HEK293 (cell line): Measurements from ENCODE around the gene PAXX.

Experiments
- CTCF ChIA-PET: fragments of 350-600 bp; formaldehyde crosslinking; extraction: SDS; loops from one replicate; lab custom pipeline; 2021; ENCODE audit warnings: antibody characterized with exemption; lab: Yijun Ruan, JAX
- POLR2A ChIA-PET: fragments of 300-600 bp; formaldehyde crosslinking; extraction: SDS; loops from one replicate; lab custom pipeline; 2020; ENCODE audit warnings: antibody characterized with exemption, inconsistent platforms; lab: Yijun Ruan, JAX
- H3K27ac ChIP-seq: fragments of 200-500 bp; sonication (Bioruptor generic); 2 replicates; pipeline ENCODE4 v1.5.1; 2014; ENCODE audit warnings: low read depth, low read length, control low read depth, inconsistent platforms; ENCODE audit errors: extremely low read depth
- H3K36me3 ChIP-seq, 2 experiments: fragments of 200-500 bp in 1 of 2; sonication (Bioruptor generic) in 1 of 2; 1 replicate in 1 of 2; 2 replicates in 1 of 2; pipeline ENCODE4 v1.5.1; 2014 to 2017; ENCODE audit warnings: inconsistent platforms in 2 of 2, low read length in 2 of 2; ENCODE audit not compliant: control insufficient read depth in 2 of 2, insufficient read depth in 1 of 2
- H3K4me1 ChIP-seq: fragments of 200-500 bp; sonication (Bioruptor generic); 2 replicates; pipeline ENCODE4 v1.5.1; 2014; ENCODE audit warnings: mild to moderate bottlenecking, low read length, inconsistent platforms; ENCODE audit not compliant: control insufficient read depth, insufficient read depth
- H3K4me3 ChIP-seq: 2 replicates; pipeline ENCODE4 v1.5.1; 2011; ENCODE audit warnings: low read depth, mild to moderate bottlenecking, control low read depth, low read length, moderate library complexity
- H3K9me3 ChIP-seq: fragments of 200-500 bp; sonication (Bioruptor generic); 2 replicates; pipeline ENCODE4 v1.5.1; 2014; ENCODE audit warnings: low read depth, low read length, inconsistent platforms; ENCODE audit not compliant: control insufficient read depth, insufficient read depth
- CTCF ChIP-seq: fragments of 450-650 bp; formaldehyde crosslinking; IDR thresholded peaks from 2 replicates; pipeline ENCODE4 v1.5.1; 2016; ENCODE audit warnings: missing biosample characterization, missing genetic modification characterization
- EGR2 ChIP-seq: fragments of 450-650 bp; formaldehyde crosslinking; IDR thresholded peaks from 2 replicates; pipeline ENCODE4 v1.5.1; 2016; ENCODE audit warnings: low read depth, missing biosample characterization, missing genetic modification characterization
- GLIS1 ChIP-seq: fragments of 450-650 bp; formaldehyde crosslinking; IDR thresholded peaks from 2 replicates; pipeline ENCODE4 v1.5.1; 2016; ENCODE audit warnings: missing biosample characterization, missing genetic modification characterization
- HIC1 ChIP-seq: fragments of 450-650 bp; formaldehyde crosslinking; IDR thresholded peaks from 2 replicates; pipeline ENCODE4 v1.5.1; 2016; ENCODE audit warnings: missing biosample characterization, missing genetic modification characterization
- MEIS1 ChIP-seq: sonication (generic); formaldehyde crosslinking; IDR thresholded peaks from 2 replicates; pipeline ENCODE4 v1.8.1; 2022; ENCODE audit warnings: missing genetic modification reagents, mild to moderate bottlenecking, borderline replicate concordance
- PRDM10 ChIP-seq: fragments of 450-650 bp; formaldehyde crosslinking; IDR thresholded peaks from 2 replicates; pipeline ENCODE4 v1.5.1; 2016; ENCODE audit warnings: missing biosample characterization, missing genetic modification characterization
- SALL2 ChIP-seq: fragments of 450-650 bp; formaldehyde crosslinking; IDR thresholded peaks from 2 replicates; pipeline ENCODE4 v1.5.0; 2017; ENCODE audit warnings: missing biosample characterization, mild to moderate bottlenecking, missing genetic modification characterization, borderline replicate concordance
- WT1 ChIP-seq: fragments of 450-650 bp; formaldehyde crosslinking; IDR thresholded peaks from 2 replicates; pipeline ENCODE4 v1.5.1; 2016; ENCODE audit warnings: missing biosample characterization, missing genetic modification characterization
- YY2 ChIP-seq: fragments of 450-650 bp; formaldehyde crosslinking; IDR thresholded peaks from 2 replicates; pipeline ENCODE4 v1.5.1; 2016; ENCODE audit warnings: missing biosample characterization, missing genetic modification characterization
- ZFHX2 ChIP-seq: fragments of 450-650 bp; formaldehyde crosslinking; conservative IDR thresholded peaks from 2 replicates; pipeline ENCODE4 v1.5.1; 2016; ENCODE audit warnings: missing biosample characterization, missing genetic modification characterization
- ZIC2 ChIP-seq: fragments of 450-650 bp; formaldehyde crosslinking; IDR thresholded peaks from 2 replicates; pipeline ENCODE4 v1.5.1; 2016; ENCODE audit warnings: missing biosample characterization, missing genetic modification characterization
- ZNF449 ChIP-seq: fragments of 450-650 bp; formaldehyde crosslinking; IDR thresholded peaks from 2 replicates; pipeline ENCODE4 v1.5.1; 2017; ENCODE audit warnings: missing biosample characterization, mild to moderate bottlenecking, missing genetic modification characterization, moderate library complexity
- ZNF544 ChIP-seq: fragments of 450-650 bp; formaldehyde crosslinking; IDR thresholded peaks from 2 replicates; pipeline ENCODE4 v1.5.0; 2017; ENCODE audit warnings: missing biosample characterization, missing genetic modification characterization
- ZNF623 ChIP-seq: fragments of 450-650 bp; formaldehyde crosslinking; IDR thresholded peaks from 2 replicates; pipeline ENCODE4 v1.5.1; 2016; ENCODE audit warnings: missing biosample characterization, missing genetic modification characterization
- ZSCAN18 ChIP-seq: fragments of 450-650 bp; formaldehyde crosslinking; IDR thresholded peaks from 2 replicates; pipeline ENCODE4 v1.5.1; 2016; ENCODE audit warnings: missing biosample characterization, missing genetic modification characterization

The PAXX gene

GRCh38 chr9:136975644-136976043, 16.6 kb upstream of the PAXX start (continued):
- TF ChIP-seq PRDM10: no peak
- TF ChIP-seq ZNF544 (tag by site-specific recombination): no peak
- TF ChIP-seq SALL2 (tag by site-specific recombination): no peak
- 0 out of 2 replicates have a peak, but pooled peaks have one; percentile 16 for TF ChIP-seq CTCF (tag by site-specific recombination)
- no peak for TF ChIP-seq WT1 (tag by site-specific recombination)
- TF ChIP-seq ZNF623: no peak
- TF ChIP-seq ZNF449: no peak
- TF ChIP-seq MEIS1 (CRISPR knock-in tag): no peak
- no peak for TF ChIP-seq GLIS1 (tag by site-specific recombination)

- Histone ChIP-seq H3K9me3 (no peaks in the 10 kb centered on the region), H3K4me3 (no peak within 1 kb of the TSS), H3K36me3 (no peaks in the 10 kb centered on the region), H3K27ac (no peak within 1 kb of the TSS), H3K4me1 (no peaks in the 10 kb centered on the region)
- POLR2A ChIA-PET: interaction anchor here (1.3 to 2.5 kb wide), 2 partner anchors 15 to 30 kb away, joined by 3 to 7 read pairs; partner anchors contain the start of gene PAXX
- TF ChIP-seq GLIS1 (tag by site-specific recombination): peak; percentile 56; the same call in 1 of the 2 replicates
- peak; percentile 27; the same call in 1 of the 2 replicates for TF ChIP-seq EGR2
- no peak for TF ChIP-seq ZSCAN18
- no peak for TF ChIP-seq YY2
- peak; percentile 73 for TF ChIP-seq ZIC2
- TF ChIP-seq ZFHX2: peak; percentile 47
- 0 out of 2 replicates have a peak, but pooled peaks have one; percentile 1 for TF ChIP-seq HIC1 (tag by site-specific recombination)
- CTCF ChIA-PET: interaction anchor here (0.7 to 3.4 kb wide), 3 partner anchors 13 to 59 kb away, joined by 3 to 22 read pairs (median 3); no protein-coding TSS in a partner anchor
These were observed 15.0 kb upstream of the PAXX start, which contains the start of gene PTGDS for GRCh38 chr9:136977223-136977622. TSS of gene PTGDS (plus strand) at chr9:136977504. CDS start at chr9:136977579, 75 bp downstream.
